Stimulated activated CD8-positive, alpha-beta memory T cell treated with anti-CD3 and anti-CD28 coated beads, Interleukin-15, amount 100 ng/mL, for 24 hours (primary cell): Measurements from ENCODE around the gene KCNN3.

Source experiments
- DNase-seq: peaks from one replicate; pipeline ENCODE4 v3.0.0-alpha.2; 2020; ENCODE audit warnings: low read depth

KCNN3 gene

GRCh38 chr1:154840269-154841176 lies 29.6 kb downstream of the KCNN3 start:
- no peak for DNase-seq

- DNase-seq: no peak
Measured at GRCh38 chr1:154839691-154840090, 30.4 kb downstream of the KCNN3 start.

- no peak for DNase-seq
Measured at GRCh38 chr1:154838988-154839387, 31.1 kb downstream of the KCNN3 start.

GRCh38 chr1:154838461-154838860 lies 31.6 kb downstream of the KCNN3 start:
- no peak for DNase-seq

GRCh38 chr1:154837672-154838171 lies 32.4 kb downstream of the KCNN3 start:
- DNase-seq: no peak

- no peak for DNase-seq
Measured at GRCh38 chr1:154837034-154837671, 32.9 kb downstream of the KCNN3 start.

DNA sequence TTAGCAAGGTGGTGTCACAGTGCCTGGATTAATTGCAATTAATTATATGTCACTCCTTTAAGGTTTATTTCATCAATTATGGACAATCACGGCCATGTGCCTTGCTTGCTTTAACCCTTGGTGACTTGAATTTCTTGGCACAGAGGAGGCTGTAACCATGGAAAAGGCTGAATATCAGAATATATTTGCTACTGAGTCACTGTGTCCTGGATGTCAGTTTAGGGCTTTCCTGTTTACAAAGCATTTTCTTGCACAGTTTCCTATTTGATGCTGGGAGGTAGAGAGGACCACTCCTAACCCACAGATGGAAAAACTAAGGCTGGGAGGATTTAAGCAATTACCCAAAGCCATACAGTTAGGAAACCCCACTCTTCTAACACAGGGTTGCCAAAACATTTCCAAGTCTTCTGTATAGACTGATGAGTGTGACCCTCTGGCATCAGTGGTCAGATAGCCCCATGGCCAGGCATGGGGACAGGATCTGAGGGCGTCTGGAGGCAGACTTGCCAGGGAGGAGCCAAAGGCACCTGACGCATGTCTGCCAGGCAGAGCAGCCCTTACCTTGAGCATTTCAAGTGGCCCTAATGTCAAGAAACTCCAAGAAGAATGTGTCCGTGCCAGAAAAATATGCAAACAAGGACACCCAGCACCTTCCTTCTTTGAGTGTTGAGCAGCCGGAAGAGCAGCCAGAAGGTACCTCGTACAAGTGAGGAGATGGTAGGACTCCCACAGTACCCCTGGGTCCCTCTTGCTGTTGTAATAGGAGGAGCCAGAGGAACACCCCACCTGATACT lies 34.4 kb downstream of the KCNN3 start:
- DNase-seq: no peak

GRCh38 chr1:154833841-154834240 lies 36.2 kb downstream of the KCNN3 start:
- no peak for DNase-seq

DNA sequence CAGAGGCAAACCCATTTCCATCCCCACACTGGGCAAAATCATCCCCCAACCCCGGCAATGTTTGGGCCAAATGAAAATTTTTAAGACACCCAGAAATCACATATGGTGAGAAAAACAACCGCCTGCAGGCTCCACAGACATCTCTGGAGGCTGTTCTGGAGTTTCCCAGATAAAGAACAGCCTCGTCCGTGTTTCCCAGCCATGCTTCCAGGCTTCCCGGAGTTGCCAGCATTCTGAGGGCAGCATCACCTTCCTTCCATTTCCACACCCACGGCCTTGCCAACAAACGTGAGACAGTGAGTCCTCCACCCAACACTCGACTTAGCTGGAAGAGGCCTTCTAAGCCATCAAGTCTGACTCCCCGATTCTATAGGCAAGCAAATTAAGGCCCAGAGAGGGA lies 36.9 kb downstream of the KCNN3 start:
- DNase-seq: no peak

DNA sequence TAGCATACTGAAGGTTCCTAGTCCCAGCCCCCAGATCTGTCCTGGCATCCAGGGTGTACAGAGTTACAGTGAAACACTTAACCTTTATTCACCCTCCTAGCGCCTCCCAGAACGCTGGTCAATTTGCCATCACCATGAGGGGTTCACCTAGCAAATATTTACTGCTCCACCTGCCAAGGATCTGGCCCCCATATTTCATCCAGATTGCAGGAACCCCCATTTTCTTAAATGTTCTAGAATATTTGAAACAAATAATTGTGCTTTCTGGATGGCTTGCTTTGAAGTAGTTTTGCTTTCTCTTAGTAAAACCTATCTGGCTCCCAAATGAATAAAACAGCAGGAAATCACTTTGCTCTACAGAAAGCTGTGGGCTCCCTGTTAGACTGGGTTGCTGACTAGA lies 37.7 kb downstream of the KCNN3 start:
- no peak for DNase-seq

DNA sequence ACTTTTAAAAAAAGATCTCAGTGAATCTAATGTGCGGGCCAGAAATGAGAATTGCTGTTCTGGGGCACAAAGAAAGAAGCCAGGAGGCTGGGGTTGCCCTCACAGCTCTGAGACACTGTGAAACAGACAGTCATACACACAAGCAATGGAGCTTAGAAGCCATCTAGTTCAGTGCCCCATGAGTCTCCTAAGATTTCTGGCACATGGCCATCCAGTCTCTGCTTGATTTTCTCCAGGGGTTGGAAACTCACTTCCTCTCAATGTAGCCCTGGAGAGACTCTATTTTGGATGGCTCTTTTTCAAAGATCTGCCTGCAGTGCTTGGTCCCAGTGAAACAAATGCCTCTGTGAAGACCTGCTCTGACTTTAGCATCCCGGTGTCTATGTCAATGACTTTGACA lies 38.6 kb downstream of the KCNN3 start:
- DNase-seq: no peak

DNA sequence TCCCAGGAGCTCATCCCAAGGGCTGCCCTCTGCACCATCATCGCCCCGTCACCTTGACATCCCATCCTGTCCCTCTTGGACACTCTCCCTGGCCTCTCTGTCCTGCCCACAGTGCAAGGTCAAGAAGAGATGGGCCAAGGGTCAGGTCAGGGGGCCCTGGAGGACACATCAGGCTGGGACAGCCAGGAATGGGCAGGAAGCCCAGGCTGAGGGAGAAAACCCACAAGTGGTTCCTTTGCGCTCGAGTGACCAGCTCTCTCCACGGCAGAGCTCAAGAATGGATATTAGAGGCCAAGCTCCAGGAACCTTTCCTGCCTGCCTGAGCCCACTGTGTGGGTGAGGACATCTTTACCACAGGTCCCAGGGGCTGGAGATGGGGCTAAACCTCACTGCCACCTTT lies 41.0 kb downstream of the KCNN3 start:
- no peak for DNase-seq

GRCh38 chr1:154824179-154825000 lies 45.7 kb downstream of the KCNN3 start:
- DNase-seq: no peak

DNA sequence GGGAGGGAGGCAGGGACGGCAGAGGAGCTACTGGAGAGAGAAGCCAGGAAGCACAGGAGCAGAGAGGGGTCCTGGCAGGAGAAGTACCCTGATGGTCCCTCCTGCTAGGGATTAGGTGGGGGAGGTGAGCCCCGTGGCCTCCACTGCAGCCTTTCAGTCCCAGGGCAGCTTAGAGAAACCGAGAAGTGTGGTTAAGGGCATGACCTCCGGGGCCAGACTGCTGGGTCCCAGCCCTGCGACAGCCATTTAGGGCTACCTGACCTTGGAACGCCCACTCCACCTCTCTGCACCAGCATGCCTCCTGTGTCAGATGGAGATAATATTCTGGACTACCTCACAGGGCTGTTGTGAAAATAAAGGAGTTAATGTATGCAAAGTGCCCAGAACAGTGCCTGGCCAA lies 47.4 kb downstream of the KCNN3 start:
- DNase-seq: no peak

DNA sequence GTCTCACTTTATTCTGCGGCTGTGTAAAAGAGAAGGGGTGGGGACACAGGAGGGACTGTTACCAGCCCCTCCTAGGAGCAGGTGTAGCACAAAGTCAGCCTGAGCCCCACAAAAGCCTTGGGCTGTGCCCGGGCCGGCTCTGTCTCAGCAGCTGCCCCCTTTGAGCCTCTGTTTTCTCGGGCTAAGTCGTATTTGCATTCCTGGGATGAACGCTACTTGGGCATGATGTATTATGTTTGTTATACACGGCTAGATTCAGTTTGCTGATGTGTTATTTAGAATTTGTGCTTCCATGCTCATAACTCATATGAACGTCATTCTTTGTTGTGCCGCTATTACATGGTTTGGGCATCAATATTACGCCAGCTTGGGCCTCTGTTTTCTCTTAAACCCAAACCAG lies 47.8 kb downstream of the KCNN3 start:
- DNase-seq: no peak

- no peak for DNase-seq
Measured at GRCh38 chr1:154821083-154821482, 49.0 kb downstream of the KCNN3 start.

- no peak for DNase-seq
Measured at GRCh38 chr1:154820646-154821045, 49.4 kb downstream of the KCNN3 start.

- no peak for DNase-seq
Measured at GRCh38 chr1:154819628-154820590, 50.2 kb downstream of the KCNN3 start.

- DNase-seq: no peak
Measured at GRCh38 chr1:154818911-154819310, 51.2 kb downstream of the KCNN3 start.

GRCh38 chr1:154816937-154817336 lies 53.1 kb downstream of the KCNN3 start:
- no peak for DNase-seq
